Endothelial cell of umbilical vein (primary cell): ENCODE measurements around the gene SIM2. TPM values are rescaled to one million over a fixed set of nuclear protein-coding genes. Genes with fewer than 3 reads are reported as not detected.

Source experiments
- BruUV-seq: library from RNA; stranded (reverse); fragments of 400-500 nt; replicated peaks from 2 replicates; lab custom pipeline; 2021; lab: Mats Ljungman, UMichigan
- CTCF ChIA-PET: fragments of 300-600, 350-600 bp; sonication (Branson Sonifier 250); formaldehyde crosslinking; loops from one replicate; lab custom pipeline; 2021; ENCODE audit warnings: antibody characterized with exemption, inconsistent platforms; lab: Charles Lee
- POLR2A ChIA-PET: fragments of 300-600, 350-600 bp; sonication (Branson Sonifier 250); formaldehyde crosslinking; loops from one replicate; lab custom pipeline; 2021; ENCODE audit warnings: antibody characterized with exemption, inconsistent platforms; lab: Charles Lee
- DNase-seq: peaks from one replicate; pipeline ENCODE4 v3.0.0-alpha.2; 2011; ENCODE audit warnings: low read depth, low spot score
- FAIRE-seq: peaks from 2 replicates; lab custom pipeline; 2011; peaks lifted over from hg19 to GRCh38; lab: Jason Lieb, UNC
- H2AFZ ChIP-seq: 2 replicates; pipeline ENCODE4 v1.6.0; 2012; ENCODE audit warnings: low read depth, low read length, control low read depth, inconsistent platforms
- H3K27ac ChIP-seq: 2 replicates; pipeline ENCODE4 v1.5.1; 2011; ENCODE audit warnings: low read depth, mild to moderate bottlenecking, control low read depth, low read length, moderate library complexity; ENCODE audit not compliant: insufficient read depth
- H3K27me3 ChIP-seq, 2 experiments: 2 replicates each; pipeline versions ENCODE4 v1.6.0 to v1.6.1; 2011; ENCODE audit warnings: low read length in 2 of 2, mixed read lengths in 1 of 2; ENCODE audit not compliant: control insufficient read depth in 2 of 2, insufficient read depth in 2 of 2
- H3K36me3 ChIP-seq, 2 experiments: 2 replicates in 1 of 2; 3 replicates in 1 of 2; pipeline ENCODE4 v1.5.1; 2011; ENCODE audit warnings: low read length in 2 of 2, mild to moderate bottlenecking in 1 of 2, moderate library complexity in 1 of 2; ENCODE audit not compliant: control insufficient read depth in 2 of 2, insufficient read depth in 2 of 2; ENCODE audit errors: extremely low read depth in 1 of 2
- H3K4me1 ChIP-seq: 3 replicates; pipeline ENCODE4 v1.5.1; 2011; ENCODE audit warnings: mild to moderate bottlenecking, low read length; ENCODE audit not compliant: control insufficient read depth, insufficient read depth; ENCODE audit errors: extremely low read depth
- H3K4me2 ChIP-seq: 2 replicates; pipeline ENCODE4 v1.6.1; 2011; ENCODE audit warnings: low read length, control low read depth, mixed read lengths; ENCODE audit not compliant: insufficient read depth
- H3K4me3 ChIP-seq, 3 experiments: fragments of 200-600 bp in 1 of 3; sonication (generic), shearing (Covaris generic) in 1 of 3; replicated peaks in 1 of 3; 2 replicates each; pipeline ENCODE4 v1.5.1; 2011 to 2016; ENCODE audit warnings: control low read depth in 3 of 3, low read length in 3 of 3, mild to moderate bottlenecking in 2 of 3, inconsistent platforms in 1 of 3, low read depth in 1 of 3, moderate library complexity in 1 of 3; ENCODE audit not compliant: insufficient read depth in 1 of 3
- H3K79me2 ChIP-seq: 2 replicates; pipeline ENCODE4 v1.6.0; 2012; ENCODE audit warnings: low read length, inconsistent platforms; ENCODE audit not compliant: control insufficient read depth, insufficient read depth
- H3K9ac ChIP-seq: replicated peaks from 2 replicates; pipeline ENCODE3; 2011; ENCODE audit warnings: low read length, control low read depth; ENCODE audit not compliant: insufficient read depth; ENCODE audit errors: extremely low read depth
- H3K9me1 ChIP-seq: replicated peaks from 3 replicates; pipeline ENCODE4 v1.6.0; 2011; ENCODE audit warnings: mild to moderate bottlenecking, low read length; ENCODE audit not compliant: control insufficient read depth, insufficient read depth; ENCODE audit errors: extremely low read depth
- H3K9me3 ChIP-seq: replicated peaks from 2 replicates; pipeline ENCODE4 v1.5.1; 2012; ENCODE audit warnings: low read length, inconsistent platforms; ENCODE audit not compliant: control insufficient read depth, insufficient read depth
- H4K20me1 ChIP-seq: replicated peaks from 2 replicates; pipeline ENCODE3; 2011; ENCODE audit warnings: mild to moderate bottlenecking, low read length; ENCODE audit not compliant: control insufficient read depth, insufficient read depth; ENCODE audit errors: extremely low read depth
- EZH2 ChIP-seq: IDR thresholded peaks from 2 replicates; pipeline ENCODE4 v1.6.1; 2012; ENCODE audit warnings: borderline replicate concordance, low read depth, mild to moderate bottlenecking, moderate library complexity, low read length, inconsistent platforms; ENCODE audit not compliant: severe bottlenecking
- FOS ChIP-seq: IDR thresholded peaks from 2 replicates; pipeline ENCODE4 v1.6.1; 2011; ENCODE audit warnings: mild to moderate bottlenecking, low read length, moderate library complexity, borderline replicate concordance; ENCODE audit not compliant: insufficient read depth
- GATA2 ChIP-seq: IDR thresholded peaks from 2 replicates; pipeline ENCODE4 v1.7.0; 2011; ENCODE audit warnings: low read depth, mild to moderate bottlenecking, moderate library complexity, mixed read lengths, low read length; ENCODE audit not compliant: insufficient read length, insufficient read depth
- JUN ChIP-seq: IDR thresholded peaks from 2 replicates; pipeline ENCODE4 v1.6.1; 2011; ENCODE audit warnings: borderline replicate concordance, low read depth; ENCODE audit not compliant: insufficient read length, insufficient read depth
- MYC ChIP-seq: IDR thresholded peaks from one replicate; pipeline ENCODE4 v1.6.1; 2011; ENCODE audit warnings: mild to moderate bottlenecking, low read depth, low read length
- POLR2A ChIP-seq: IDR thresholded peaks from 2 replicates; pipeline ENCODE4 v1.6.1; 2012; ENCODE audit warnings: low read depth, mild to moderate bottlenecking, control low read depth, low read length
- POLR2AphosphoS5 ChIP-seq: IDR thresholded peaks from 2 replicates; pipeline ENCODE4 v1.6.1; 2012; ENCODE audit warnings: low read depth, mild to moderate bottlenecking, control low read depth, low read length, moderate library complexity; ENCODE audit not compliant: insufficient read depth
- dilution Hi-C: fragments of 300-500 bp; cut with MboI; formaldehyde crosslinking; loops from one replicate; pipeline ENCODE4 v1.15.0; 2019; ENCODE audit warnings: low sequenced_read_pairs; ENCODE audit not compliant: extremely low pct_ligation_motif_present
- intact Hi-C: fragments of 100-400 bp; cut with micrococcal nuclease; formaldehyde crosslinking; loops from one replicate; pipeline ENCODE4 v1.10.0; 2022
- polyA plus RNA-seq, 4 experiments: library from polyadenylated mRNA; depleted of rRNA in 3 of 4; stranded (reverse) in 3 of 4; unstranded in 1 of 4; fragments of >200 nt; gene quantifications; 2 replicates each; pipeline versions ENCODE4 v1.2.1 to v1.2.3, GENCODE V29; 2011 to 2012; ENCODE audit warnings: missing spikeins in 1 of 4
- total RNA-seq: library from RNA; stranded (reverse); gene quantifications from 2 replicates; pipeline ENCODE4 v1.2.3, GENCODE V29; 2021
- TF ChIP-seq, protein P1 (sequence below): IDR thresholded peaks from 2 replicates; pipeline ENCODE4 v1.6.1; 2011; ENCODE audit not compliant: insufficient read depth, insufficient read length
- TF ChIP-seq, protein P2 (sequence below), 2 donors: IDR thresholded peaks; 1 replicate in 1 of 2; 2 replicates in 1 of 2; pipeline ENCODE4 v1.5.1; 2011; ENCODE audit warnings: low read length in 2 of 2, mild to moderate bottlenecking in 2 of 2, moderate library complexity in 2 of 2, control low read depth in 1 of 2, inconsistent platforms in 1 of 2, low read depth in 1 of 2; ENCODE audit not compliant: insufficient read depth in 1 of 2; ENCODE audit errors: extremely low read depth in 1 of 2

The SIM2 gene
- total and polyA plus RNA-seq, 2 donors (not counting 3 experiments of a cell fraction or from before 2014, with no cell fraction given) = not detected

DNA sequence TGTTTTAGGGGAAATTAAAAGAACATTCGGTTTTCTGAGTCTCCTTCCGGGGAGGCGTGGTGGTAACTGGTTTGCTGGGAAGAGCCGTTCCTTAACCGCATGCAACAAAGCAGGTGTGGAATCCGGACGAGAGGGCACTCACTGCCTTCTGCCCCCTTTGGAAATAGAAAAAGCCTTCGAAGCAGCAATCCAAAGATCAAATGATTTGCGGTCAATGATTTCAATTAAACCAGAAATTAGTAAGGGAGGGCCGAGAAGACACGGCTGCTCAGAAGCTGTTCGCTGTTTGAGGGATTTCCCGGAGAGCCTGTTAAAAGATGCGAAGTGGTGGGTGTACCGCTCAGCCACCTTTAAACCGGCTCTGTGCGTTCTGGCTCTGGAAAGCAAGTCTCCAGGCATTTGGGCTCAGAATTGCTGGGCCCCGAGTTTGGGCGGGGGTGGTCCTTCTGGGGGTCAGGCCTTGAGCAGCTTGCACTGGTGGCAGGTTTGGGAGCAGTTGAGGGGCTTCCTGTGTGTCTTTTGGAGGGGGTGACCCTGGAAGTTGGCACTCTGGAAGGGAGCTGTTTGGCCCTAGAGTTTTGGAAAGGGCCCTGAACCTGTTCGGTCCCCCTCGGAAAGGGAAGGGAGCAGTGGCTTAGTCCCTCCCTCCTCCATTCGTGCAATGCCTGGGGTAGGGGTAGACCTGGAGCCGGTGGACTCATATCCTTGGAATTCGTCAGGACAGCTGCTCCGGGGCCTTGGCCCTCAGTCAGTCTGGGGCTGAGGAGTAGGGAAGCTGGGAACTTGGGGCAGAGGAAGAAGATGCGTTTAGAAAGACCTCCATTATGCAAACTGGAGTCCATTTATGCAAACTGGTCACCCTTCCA lies 3.1 kb downstream of the SIM2 start:
- Histone ChIP-seq H3K4me3 (no peak overlapping the region), H2AFZ (no peak overlapping the region), H3K4me2 (no peak overlapping the region), H3K4me1 (peaks cover 23% of the 10 kb centered on the region), H3K36me3 (no peaks in the 10 kb centered on the region), H3K27ac (no peak overlapping the region), H3K9me3 (no peaks in the 10 kb centered on the region), H3K79me2 (no peaks in the 10 kb centered on the region), H3K27me3 (peaks cover 89 to 98% of the 10 kb centered on the region in 2 experiments), H4K20me1 (no peaks in the 10 kb centered on the region), H3K9ac (no peak overlapping the region), H3K9me1 (no peaks in the 10 kb centered on the region)
- CTCF ChIA-PET = interaction anchor here (0.8 to 2.9 kb wide), 6 partner anchors 10 to 215 kb away, joined by 3 to 11 read pairs (median 3); no protein-coding TSS in a partner anchor
- no TSS peak for BruUV-seq
- no peak for DNase-seq
- TF ChIP-seq MYC (no peak), POLR2AphosphoS5 (no peak), FOS (no peak), JUN (no peak), GATA2 (no peak), POLR2A (no peak), EZH2 (no peak)
- TF ChIP-seq, protein P1, sequence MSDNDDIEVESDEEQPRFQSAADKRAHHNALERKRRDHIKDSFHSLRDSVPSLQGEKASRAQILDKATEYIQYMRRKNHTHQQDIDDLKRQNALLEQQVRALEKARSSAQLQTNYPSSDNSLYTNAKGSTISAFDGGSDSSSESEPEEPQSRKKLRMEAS = no peak
- TF ChIP-seq, protein P2, sequence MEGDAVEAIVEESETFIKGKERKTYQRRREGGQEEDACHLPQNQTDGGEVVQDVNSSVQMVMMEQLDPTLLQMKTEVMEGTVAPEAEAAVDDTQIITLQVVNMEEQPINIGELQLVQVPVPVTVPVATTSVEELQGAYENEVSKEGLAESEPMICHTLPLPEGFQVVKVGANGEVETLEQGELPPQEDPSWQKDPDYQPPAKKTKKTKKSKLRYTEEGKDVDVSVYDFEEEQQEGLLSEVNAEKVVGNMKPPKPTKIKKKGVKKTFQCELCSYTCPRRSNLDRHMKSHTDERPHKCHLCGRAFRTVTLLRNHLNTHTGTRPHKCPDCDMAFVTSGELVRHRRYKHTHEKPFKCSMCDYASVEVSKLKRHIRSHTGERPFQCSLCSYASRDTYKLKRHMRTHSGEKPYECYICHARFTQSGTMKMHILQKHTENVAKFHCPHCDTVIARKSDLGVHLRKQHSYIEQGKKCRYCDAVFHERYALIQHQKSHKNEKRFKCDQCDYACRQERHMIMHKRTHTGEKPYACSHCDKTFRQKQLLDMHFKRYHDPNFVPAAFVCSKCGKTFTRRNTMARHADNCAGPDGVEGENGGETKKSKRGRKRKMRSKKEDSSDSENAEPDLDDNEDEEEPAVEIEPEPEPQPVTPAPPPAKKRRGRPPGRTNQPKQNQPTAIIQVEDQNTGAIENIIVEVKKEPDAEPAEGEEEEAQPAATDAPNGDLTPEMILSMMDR (IDR thresholded peaks at IDR 0.05; ENCODE audit: extremely low read depth in 1 of 2, insufficient read depth in 1 of 2, low read depth in 1 of 2, low read length in 2 of 2) = no peak
- no peak for FAIRE-seq
- POLR2A ChIA-PET = no interaction called here
- intact Hi-C loops (no loop called here), dilution Hi-C loops (no loop called here)
